ENCODE data around the gene PRKCH.
A peak's percentile ranks its signal among the peaks of the same experiment; 100 is the strongest.

The PRKCH gene

DNA sequence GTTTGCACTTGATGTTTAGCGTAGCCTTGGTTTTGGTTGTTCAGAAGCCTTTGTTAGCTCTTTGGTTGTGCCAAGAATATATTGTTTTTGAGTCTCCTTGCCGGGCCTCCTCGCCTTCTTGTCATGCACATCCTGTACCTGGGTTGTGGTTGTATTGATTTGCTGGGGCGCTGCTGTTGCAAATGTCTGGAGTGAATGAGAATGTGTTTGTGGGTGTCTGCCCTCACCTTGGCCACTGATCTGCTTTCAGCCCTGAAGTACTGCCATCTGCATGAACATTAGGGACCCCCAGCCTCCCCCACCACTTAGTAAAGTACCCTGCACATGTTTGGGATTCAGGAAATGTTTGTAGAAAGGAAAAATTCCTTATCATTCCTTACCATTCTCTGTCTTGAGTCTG is 16.5 kb downstream of the PRKCH start:
- no peak for DNase-seq (ENCODE audit: low spot score)

DNA sequence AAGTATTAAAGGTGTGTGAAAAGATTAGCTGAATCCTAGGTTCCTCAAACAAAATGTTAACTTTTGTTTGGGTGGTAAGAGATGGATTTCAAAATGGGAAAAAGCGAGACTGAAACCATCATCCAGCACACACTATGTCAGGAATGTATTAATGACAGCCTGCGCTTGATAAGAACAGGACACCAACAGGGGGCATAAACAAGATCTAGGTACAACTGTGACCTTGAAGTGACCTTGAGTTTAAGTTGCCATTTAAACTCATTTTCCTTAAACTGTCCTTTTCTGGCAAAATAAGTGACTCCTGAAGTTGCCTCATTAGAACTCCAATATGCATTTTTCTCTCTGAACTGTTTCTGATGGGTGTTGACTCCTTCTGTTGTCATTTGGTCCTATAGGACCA is 17.1 kb downstream of the PRKCH start:
- DNase-seq (ENCODE audit: low spot score) = no peak

DNA sequence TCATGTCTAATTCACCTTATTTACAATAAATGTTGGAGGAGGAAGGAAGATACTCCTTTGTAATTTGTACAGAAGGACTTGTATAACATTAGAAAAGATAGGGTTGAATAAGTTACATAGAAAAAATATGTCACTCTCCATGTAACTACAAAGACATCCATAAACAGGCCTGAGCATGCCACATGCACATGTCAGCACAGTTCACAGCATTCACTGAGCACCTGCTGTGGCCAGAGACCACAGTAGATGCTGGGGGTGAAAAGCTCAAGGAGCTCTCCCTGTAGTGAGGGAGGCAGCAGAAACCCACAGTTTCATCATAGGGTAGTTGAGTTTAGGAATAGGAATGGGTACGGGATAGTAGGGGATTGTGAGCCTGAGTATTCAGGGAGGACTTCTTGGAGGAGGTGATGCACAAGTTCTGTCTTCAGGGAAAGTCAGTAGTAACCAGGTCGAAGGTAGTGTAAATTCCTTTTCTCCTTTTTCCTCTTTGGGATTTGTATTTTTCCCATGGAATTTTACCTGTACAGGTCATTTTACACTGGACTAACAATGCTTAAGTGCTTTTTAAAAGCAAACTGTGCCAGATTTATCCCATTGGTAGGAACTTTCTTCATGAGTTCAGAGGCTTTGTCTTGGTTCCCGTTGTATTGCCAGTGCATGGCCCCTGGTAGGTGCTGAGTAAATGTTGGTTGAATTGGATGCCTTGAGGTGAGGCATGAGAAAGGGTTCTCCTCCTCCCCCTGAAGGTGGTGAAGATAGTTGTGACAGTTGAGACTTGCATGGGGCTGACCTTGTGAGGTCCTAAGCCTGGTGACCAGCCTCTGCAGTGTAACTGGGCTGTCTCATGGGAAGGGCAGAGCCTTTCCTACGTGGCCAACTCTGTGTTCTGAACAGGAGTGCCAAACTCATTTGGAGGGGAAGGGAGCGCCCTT is 20.2 kb downstream of the PRKCH start:
- no peak for DNase-seq (ENCODE audit: low spot score)

GRCh38 chr14:61342486-61342885 is 21.1 kb downstream of the PRKCH start:
- DNase-seq (ENCODE audit: low spot score) = no peak

DNA sequence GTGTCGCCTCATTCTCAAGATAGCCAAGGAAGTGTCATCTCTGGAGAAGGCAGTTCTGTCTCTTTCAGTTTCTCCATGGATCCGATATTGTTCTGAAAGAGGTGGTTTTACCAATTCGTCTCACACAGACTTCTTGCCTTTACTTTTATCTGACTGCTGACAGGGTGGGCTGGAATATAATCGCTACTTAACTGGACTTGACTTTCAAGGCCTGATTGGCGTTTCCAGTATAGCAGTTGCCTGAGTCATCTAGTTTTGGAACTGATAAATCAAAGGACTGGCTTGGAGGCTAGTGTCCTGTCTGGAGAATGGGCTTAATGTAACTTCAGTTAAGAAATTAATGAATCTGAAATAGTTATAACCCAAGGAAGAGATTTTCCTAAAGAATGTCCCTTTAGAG is 21.6 kb downstream of the PRKCH start:
- DNase-seq (ENCODE audit: low spot score) = no peak

DNA sequence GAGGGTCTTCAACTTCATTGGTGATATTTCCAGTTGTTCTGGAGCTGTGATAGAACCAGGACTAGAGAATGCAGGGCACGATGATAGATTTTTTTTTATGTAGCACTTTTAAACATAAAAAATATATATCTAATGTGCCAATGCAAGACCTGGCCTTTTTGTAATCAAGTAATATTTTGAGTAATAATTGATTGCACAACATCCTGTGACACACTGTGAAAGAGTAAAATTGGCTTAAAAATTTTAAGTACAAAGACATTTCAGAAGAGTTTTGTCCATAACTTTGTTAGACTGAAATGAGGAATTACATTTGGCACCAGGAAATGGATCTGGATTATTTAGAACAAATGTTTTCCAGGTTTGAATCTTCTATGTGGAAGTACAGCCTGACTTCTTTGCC is 22.1 kb downstream of the PRKCH start:
- DNase-seq (ENCODE audit: low spot score) = no peak

DNA sequence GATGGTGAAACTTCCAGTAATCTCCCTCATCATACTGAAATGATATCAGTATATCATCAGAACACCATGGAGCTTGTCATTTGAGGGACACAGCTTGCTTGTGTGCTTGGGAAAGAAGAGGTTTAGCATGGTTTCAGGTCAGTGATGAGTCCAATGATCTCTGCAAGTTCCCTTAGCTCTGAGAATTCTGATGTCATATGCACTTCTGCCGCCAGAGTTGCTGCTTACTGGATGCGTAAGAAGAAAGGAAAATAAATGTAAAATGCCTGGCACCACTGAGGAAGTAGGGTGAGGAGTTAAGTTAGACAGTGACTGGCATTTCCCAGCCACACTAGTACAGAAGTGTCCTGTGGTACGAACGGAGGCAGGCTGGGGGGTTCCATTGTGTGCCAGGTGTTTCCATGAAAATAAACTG is 22.6 kb downstream of the PRKCH start:
- DNase-seq (ENCODE audit: low spot score) = no peak

DNA sequence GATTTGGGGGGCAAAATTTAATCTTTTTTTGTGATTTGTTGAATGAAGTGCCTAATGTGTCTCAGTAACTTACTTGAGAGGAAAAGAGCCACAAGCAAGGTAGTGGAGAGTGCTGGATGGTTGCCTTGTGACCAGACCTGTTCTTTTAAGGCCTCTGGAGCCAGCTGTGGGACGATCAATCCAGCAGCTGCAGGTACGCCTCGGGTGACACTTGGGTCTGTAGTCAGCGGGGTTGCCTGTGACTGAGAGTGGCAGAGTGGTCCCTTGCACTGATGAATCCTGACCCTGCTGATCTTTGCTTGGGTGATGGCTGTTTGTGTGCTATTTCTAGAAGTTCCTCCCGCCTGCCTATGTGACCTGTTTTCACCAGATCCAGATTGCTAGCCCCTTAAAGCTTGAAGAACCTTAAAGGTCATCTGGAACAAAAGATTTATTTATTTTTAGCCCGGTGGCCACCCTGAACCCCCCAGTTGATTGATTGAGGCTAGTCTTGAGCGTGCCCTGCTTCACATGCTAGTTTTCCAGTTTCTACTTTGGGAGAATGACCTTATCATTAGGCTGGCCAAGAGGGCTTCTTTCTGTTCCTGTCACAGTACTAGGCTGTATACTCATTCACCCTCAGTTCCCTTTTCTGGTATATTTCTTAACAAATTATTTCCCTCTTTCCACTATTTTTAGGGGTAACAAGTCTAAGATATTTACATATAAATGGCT is 23.2 kb downstream of the PRKCH start:
- no peak for DNase-seq (ENCODE audit: low spot score)

DNA sequence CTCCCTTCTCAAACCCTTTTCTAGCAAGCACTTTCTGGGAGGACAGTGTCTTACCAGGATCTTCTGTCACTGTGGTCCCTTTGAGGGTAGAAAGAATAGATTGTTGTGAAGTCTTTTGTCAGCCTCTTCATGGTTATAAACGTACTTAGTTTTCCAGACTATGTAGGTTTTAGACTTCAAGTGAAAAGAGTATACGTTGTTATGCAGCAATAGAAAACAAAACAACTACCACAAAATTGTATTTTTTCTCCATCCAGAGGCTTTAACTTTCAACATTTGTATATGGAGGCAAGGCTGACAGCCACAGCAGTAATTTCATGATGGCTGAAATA is 23.7 kb downstream of the PRKCH start:
- no peak for DNase-seq (ENCODE audit: low spot score)

GRCh38 chr14:61346221-61346620 is 24.8 kb downstream of the PRKCH start:
- no peak for DNase-seq (ENCODE audit: low spot score)

GRCh38 chr14:61346793-61347192 is 25.4 kb downstream of the PRKCH start:
- no peak for DNase-seq (ENCODE audit: low spot score)

DNA sequence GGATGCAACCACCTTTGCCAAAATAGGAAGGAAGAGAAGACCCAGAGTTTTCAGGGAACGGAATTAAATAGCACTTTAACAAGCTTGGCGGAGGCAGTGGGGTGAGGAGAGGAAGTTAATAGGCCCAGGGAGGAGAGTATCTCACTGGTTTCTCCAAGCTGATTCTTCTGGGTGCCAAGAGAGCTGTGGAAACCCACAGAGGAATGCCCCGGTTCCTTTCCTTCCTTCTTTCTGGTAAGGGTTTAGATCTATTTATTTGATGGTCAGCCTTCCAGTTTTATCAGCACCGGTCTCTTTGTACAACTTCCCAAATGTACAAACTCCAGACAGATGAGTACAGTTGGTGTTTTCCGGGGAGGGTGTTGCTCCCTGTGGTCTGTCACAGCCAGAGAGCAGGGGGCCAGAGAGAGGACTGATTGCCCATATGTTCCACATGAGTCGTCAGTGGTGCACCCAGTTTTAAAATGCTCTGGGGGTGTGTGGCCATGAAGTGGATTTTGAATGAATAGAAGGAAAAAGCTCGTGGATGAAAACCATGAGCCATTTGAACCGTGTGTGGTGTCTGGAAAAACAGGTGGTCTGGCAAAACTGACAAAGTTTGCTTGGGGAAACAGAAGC is 26.6 kb downstream of the PRKCH start:
- no peak for DNase-seq (ENCODE audit: low spot score)

DNA sequence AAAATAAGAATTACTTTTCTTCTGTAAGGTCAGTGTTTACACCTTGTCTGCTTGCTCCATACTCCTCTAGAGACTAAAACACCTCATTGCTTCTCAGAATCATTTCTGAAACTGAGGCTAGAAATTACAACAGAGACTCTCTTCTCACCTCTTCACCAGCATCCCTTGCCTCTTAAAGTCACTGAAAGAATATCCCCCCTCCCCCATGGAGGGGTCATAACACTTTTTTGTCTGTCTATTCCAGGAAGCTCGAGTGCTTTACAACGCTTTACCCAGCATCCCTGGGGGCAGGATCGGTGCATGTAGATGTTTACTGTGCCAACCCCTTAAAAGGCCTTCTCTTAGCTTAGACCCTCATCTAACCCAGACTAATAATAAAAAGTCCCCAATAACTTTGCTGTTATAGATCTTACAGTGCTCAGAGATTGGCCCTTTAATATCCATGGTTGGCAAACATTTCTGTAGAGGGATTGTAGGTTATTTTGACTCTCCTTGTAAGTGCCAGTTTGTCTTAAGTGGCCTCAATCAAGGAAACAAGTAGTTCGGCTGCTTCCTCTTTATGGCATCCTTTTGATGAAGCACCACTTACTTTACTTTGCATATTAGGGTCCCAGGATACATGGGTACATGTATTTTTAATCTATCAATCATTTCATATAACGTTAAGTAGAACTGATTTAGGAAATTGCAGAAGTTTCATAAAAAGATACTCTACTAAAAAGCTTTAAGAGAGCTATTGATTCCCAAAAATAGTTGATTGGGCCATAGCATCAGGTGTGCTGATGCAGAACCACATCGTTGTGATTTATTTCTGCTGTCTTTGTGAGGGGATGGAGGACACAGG is 29.3 kb downstream of the PRKCH start:
- DNase-seq (ENCODE audit: low spot score) = no peak

- no peak for DNase-seq (ENCODE audit: low spot score)
Observed at GRCh38 chr14:61351477-61351876, 30.1 kb downstream of the PRKCH start.

GRCh38 chr14:61355892-61356325 is 34.5 kb downstream of the PRKCH start:
- DNase-seq (ENCODE audit: low spot score) = peak; percentile 95

DNA sequence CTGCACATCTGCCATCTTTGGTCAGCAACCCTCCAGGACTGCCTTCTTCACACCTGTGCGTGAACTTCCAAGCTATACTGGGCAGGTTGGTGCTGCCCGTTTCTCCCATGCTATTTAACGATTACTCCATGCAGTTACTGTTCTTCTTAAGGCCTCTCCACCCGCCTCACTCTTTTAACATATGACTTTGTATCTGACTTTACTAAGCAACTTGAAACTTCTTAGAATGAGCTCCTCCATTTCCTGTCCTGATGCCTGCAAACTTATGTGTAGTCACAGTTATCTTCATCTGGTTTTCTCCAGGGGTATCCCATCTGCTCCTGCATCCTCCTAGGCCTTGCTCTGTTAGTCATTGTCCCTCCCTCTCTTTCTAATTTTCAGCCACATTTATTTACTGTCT is 35.7 kb downstream of the PRKCH start:
- no peak for DNase-seq (ENCODE audit: low spot score)

DNA sequence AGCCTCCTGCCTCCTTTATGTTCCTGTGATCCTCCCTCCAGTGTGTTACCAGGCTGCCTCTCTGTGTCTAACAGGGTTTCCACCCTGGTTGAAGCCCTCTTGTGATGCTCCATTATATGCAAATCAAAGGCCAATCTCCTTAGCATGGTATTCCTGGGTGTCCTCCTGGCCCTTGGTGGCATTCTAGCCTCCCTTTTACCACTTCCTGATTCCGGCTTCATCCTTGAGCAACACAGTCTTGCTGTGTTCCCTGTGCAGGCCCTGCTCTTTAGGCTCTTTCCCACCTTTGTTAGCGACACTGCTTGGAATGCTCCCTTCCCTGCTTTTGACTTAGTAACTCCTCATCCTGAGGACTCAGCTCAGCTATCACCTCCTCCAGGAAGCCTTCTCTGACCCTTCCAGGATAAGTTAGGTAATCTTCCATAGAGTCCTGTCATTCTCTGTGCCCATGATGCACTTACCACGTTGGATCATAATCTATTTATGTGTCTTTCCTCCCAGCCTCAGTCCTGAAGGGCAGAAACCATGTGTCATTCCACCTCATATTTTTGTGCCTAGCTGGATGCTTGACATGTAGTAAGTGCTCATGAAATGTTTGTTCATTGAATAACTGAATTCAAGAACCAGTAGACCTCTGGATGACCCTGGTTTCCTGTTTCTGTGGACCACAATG is 37.3 kb downstream of the PRKCH start:
- DNase-seq (ENCODE audit: low spot score) = peak; percentile 40

DNA sequence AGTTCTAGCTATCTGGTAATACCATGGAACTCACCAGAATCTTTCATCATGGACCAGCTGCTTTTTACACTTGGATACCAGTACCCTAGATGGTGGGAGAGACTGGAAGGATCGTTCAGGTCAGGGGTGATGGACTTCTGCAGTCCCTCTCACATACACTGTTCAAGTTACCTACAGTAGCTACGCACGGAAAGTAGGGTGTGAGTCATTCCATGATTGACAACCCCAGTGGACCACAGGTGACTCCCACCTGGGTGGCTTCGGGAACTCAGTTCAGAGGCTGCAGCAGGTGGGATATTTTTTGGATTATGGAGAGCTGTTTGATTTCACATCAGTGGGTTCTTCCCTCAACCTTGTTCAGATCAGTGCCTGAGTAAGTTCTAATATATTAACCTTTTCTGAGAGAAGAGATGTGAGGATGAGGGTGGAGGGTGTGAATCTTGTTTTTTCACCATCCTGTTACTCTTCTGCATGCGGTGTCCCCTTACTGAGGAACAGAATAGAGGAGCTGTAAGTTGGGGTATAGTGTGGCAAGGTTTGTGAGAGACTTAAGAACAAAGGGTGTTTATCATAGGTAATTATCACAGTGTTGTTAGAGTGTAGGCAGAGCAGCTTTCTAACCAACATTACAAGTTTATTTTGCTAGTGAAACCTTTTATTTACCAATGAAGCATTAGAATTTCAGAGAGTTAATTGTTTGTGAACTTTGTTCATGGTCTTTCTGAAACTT is 39.6 kb downstream of the PRKCH start:
- no peak for DNase-seq (ENCODE audit: low spot score)

- DNase-seq (ENCODE audit: low spot score) = peak; percentile 74
Observed at GRCh38 chr14:61362072-61362750, 40.8 kb downstream of the PRKCH start.

DNA sequence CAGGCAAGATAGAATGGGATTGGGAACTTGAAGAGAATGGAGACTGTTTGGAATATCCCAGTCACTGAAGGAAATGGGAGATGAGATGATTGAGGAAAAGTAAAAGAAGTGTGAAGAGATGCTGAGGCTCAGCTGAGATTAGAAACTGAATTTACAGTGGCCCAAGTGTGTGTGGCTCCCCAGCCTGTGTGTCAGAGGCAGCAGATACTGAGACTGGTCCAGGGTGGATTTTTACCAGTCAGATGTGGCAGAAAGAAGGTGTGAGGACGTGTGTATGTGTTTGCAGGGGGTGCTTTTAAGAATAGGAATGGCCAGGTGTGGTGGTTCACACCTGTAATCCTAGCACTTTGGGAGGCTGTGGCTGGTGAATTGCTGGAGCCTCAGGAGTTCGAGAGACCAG is 42.9 kb downstream of the PRKCH start:
- no peak for DNase-seq (ENCODE audit: low spot score)
